IMR-90 (cell line): ENCODE measurements around the gene CD3E.

ENCODE experiments used
- POLR2A ChIP-seq: IDR thresholded peaks from 2 replicates; pipeline ENCODE4 v1.6.1; 2012; ENCODE audit warnings: mild to moderate bottlenecking, low read depth, low read length
- RFX5 ChIP-seq: IDR thresholded peaks from 2 replicates; pipeline ENCODE4 v1.8.0; 2012; ENCODE audit warnings: low read depth, mild to moderate bottlenecking, low read length, moderate library complexity
- TF ChIP-seq, protein P1 (sequence below): conservative IDR thresholded peaks from 2 replicates; pipeline ENCODE4 v1.5.1; 2012; ENCODE audit warnings: mild to moderate bottlenecking, low read depth, low read length, improper control_type of control experiment
- TF ChIP-seq, protein P2 (sequence below): fragments of 150-350 bp; IDR thresholded peaks from 2 replicates; pipeline ENCODE4 v1.6.1; 2017; ENCODE audit warnings: mild to moderate bottlenecking, antibody characterized with exemption, low read length, low read depth

DNA sequence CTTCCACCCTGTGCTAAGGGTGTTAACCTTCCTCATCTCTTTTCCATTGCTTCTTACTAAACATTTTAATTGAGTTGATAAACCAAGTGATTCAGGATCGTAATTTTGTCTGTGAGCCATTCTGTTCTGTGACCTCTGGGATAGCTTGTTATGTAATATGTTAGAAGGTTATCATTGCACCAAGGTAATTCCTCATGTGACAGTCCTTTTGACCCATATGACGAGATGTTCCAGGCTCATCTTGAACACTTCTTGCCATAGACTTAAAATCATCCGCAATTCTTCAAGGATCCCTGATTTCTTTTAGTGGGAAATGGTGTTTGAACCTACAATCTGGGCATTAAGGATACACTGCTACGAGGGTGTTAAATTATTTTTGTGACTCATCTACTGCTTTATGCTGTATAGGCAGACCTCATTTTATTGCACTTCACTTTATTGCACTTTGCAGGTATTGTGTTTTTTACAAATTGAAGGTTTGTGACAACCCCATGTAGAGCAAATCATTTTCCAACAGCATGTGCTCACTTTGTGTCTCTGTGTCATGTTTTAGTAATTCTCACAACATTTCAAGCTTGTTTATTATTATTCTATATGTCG lies 21.4 kb upstream of the CD3E start:
- TF ChIP-seq, protein P1, sequence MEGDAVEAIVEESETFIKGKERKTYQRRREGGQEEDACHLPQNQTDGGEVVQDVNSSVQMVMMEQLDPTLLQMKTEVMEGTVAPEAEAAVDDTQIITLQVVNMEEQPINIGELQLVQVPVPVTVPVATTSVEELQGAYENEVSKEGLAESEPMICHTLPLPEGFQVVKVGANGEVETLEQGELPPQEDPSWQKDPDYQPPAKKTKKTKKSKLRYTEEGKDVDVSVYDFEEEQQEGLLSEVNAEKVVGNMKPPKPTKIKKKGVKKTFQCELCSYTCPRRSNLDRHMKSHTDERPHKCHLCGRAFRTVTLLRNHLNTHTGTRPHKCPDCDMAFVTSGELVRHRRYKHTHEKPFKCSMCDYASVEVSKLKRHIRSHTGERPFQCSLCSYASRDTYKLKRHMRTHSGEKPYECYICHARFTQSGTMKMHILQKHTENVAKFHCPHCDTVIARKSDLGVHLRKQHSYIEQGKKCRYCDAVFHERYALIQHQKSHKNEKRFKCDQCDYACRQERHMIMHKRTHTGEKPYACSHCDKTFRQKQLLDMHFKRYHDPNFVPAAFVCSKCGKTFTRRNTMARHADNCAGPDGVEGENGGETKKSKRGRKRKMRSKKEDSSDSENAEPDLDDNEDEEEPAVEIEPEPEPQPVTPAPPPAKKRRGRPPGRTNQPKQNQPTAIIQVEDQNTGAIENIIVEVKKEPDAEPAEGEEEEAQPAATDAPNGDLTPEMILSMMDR = no peak
- TF ChIP-seq POLR2A (no peak), RFX5 (no peak)
- TF ChIP-seq, protein P2, sequence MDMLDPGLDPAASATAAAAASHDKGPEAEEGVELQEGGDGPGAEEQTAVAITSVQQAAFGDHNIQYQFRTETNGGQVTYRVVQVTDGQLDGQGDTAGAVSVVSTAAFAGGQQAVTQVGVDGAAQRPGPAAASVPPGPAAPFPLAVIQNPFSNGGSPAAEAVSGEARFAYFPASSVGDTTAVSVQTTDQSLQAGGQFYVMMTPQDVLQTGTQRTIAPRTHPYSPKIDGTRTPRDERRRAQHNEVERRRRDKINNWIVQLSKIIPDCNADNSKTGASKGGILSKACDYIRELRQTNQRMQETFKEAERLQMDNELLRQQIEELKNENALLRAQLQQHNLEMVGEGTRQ = no peak
